ENCODE results near the gene AP2M1. TPM values are rescaled to one million over a fixed set of nuclear protein-coding genes. Genes with fewer than 3 reads are reported as not detected.

AP2M1 gene
- total and polyA plus RNA-seq, 2 of the 8 experiments (the other 6 are each of a cell fraction or from before 2014, with no cell fraction given), result 403 to 454 TPM

- Histone ChIP-seq H2BK5ac (ENCODE audit: low read depth, low read length) (no peak overlapping the region), H3K56ac (replicated peaks; ENCODE audit: insufficient read length, low read depth, low read length) (no peak overlapping the region), H2BK15ac (ENCODE audit: low read length) (no peak overlapping the region), H3K4ac (replicated peaks; ENCODE audit: insufficient read length, low read depth, low read length) (no peak overlapping the region), H2BK20ac (ENCODE audit: low read length) (no peak overlapping the region), H3K9me3 (ENCODE audit: insufficient read depth in 2 of 2, low read depth in 1 of 2, low read length in 1 of 2) (no peaks in the 10 kb centered on the region), H3K4me1 (replicated peaks in 1 of 4; ENCODE audit: control insufficient read depth in 3 of 4, insufficient read depth in 4 of 4, low read length in 3 of 4) (no peaks in the 10 kb centered on the region), H3K79me1 (ENCODE audit: low read depth, low read length) (peaks cover 2% of the 10 kb centered on the region; the same call in 1 of the 2 replicates), H2BK12ac (ENCODE audit: low read depth, low read length) (no peak overlapping the region), H3K79me2 (ENCODE audit: control insufficient read depth in 1 of 2, insufficient read depth in 2 of 2, low read length in 2 of 2) (no peaks in the 10 kb centered on the region; a peak in 1 of 4 replicates), H3K27ac (ENCODE audit: low read depth, low read length) (no peak overlapping the region), H4K5ac (ENCODE audit: insufficient read length, low read depth, low read length) (no peak overlapping the region), H3K23me2 (ENCODE audit: low read depth, low read length) (no peaks in the 10 kb centered on the region), H3K23ac (ENCODE audit: insufficient read length) (no peak overlapping the region), H2AFZ (ENCODE audit: low read length) (no peak overlapping the region), H4K8ac (ENCODE audit: extremely low read depth, insufficient read depth, low read length) (no peak overlapping the region), H2AK5ac (ENCODE audit: low read depth, low read length) (no peak overlapping the region), H3K4me2 (ENCODE audit: insufficient read depth in 1 of 2, low read depth in 2 of 2, low read length in 2 of 2) (no peak overlapping the region), H3K27me3 (replicated peaks in 1 of 4; ENCODE audit: control insufficient read depth in 3 of 4, extremely low read depth in 1 of 4, insufficient read depth in 3 of 4, low read length in 3 of 4) (no peaks in the 10 kb centered on the region), H4K91ac (replicated peaks; ENCODE audit: insufficient read length, low read length) (no peak overlapping the region), H3K18ac (ENCODE audit: extremely low read depth, low read length) (no peak overlapping the region), H2BK120ac (replicated peaks; ENCODE audit: low read depth, low read length) (no peak overlapping the region), H3K9ac (replicated peaks in 1 of 4; ENCODE audit: extremely low read depth in 1 of 4, low read depth in 3 of 4, low read length in 3 of 4) (no peak overlapping the region), H4K20me1 (replicated peaks in 1 of 2; ENCODE audit: control insufficient read depth in 1 of 2, insufficient read depth in 2 of 2, low read length in 2 of 2) (peaks cover 0 to 3% of the 10 kb centered on the region in 2 experiments), H3K14ac (ENCODE audit: insufficient read length) (no peak overlapping the region), H3K4me3 (ENCODE audit: extremely low read depth in 1 of 4, insufficient read depth in 2 of 4, low read depth in 3 of 4, low read length in 4 of 4) (no peak overlapping the region), H3K36me3 (ENCODE audit: control insufficient read depth in 2 of 4, insufficient read depth in 4 of 4, low read length in 3 of 4) (peaks cover 11 to 44% (median 30%) of the 10 kb centered on the region in 4 experiments)
- DNase-seq (ENCODE audit: low read depth in 1 of 2, low spot score in 2 of 2) (no peak), FAIRE-seq (no peak)
- POLR2A ChIA-PET (ENCODE audit: partially characterized antibody), result interaction anchor here (0.9 to 4.6 kb wide), 7 partner anchors 9 to 113 kb away, joined by 3 to 26 read pairs (median 4); partner anchors contain the start of gene EIF2B5
- CTCF ChIA-PET (ENCODE audit: partially characterized antibody), result interaction anchor here (0.7 to 3.5 kb wide), 30 partner anchors 9 to 252 kb away, joined by 3 to 28 read pairs (median 5); partner anchors contain the start of genes AP2M1, EEF1AKMT4 and EIF2B5
- WGBS, 2 experiments (ENCODE audit: extremely low coverage in 1 of 2, insufficient coverage in 1 of 2, insufficient read length in 1 of 2, insufficient replicate concordance in 2 of 2, low coverage in 1 of 2, low lambda C conversion rate in 2 of 2, missing lambda C conversion rate in 1 of 2), result 85% methylated on average over 8 of the region's 8 CpGs; no CpG with 5 or more reads in 1 of the 2 experiments
- TF ChIP-seq TCF12 (IDR thresholded peaks at IDR 0.05; ENCODE audit: low read depth, low read length) (no peak), SIN3A (conservative IDR thresholded peaks at IDR 0.05 in 1 of 2, IDR thresholded peaks at IDR 0.05 in 1 of 2; ENCODE audit: low read depth in 1 of 2, low read length in 2 of 2) (no peak), RBBP5 (IDR thresholded peaks at IDR 0.05; ENCODE audit: borderline replicate concordance, low read depth, low read length) (no peak), POLR2A (IDR thresholded peaks at IDR 0.05; ENCODE audit: control extremely low read depth in 1 of 2, low read depth in 2 of 2, low read length in 2 of 2) (no peak), GABPA (IDR thresholded peaks at IDR 0.05; ENCODE audit: borderline replicate concordance, insufficient read depth, low read length) (no peak), EZH2 (IDR thresholded peaks at IDR 0.05; ENCODE audit: low read depth, low read length, severe bottlenecking) (no peak)
Measured at GRCh38 chr3:184145751-184146270, 28.8 kb upstream of the AP2M1 start.
